Neutrophil (primary cell): Measurements from ENCODE around the gene CCNE1.

Experiments used
- H3K27ac ChIP-seq: fragments of 200-600 bp; sonication (generic); 2 replicates; pipeline ENCODE4 v1.5.1; 2016; ENCODE audit warnings: mild to moderate bottlenecking, moderate library complexity
- H3K27me3 ChIP-seq: fragments of 200-600 bp; sonication (generic); 2 replicates; pipeline ENCODE4 v1.6.0; 2016; ENCODE audit warnings: mild to moderate bottlenecking
- H3K36me3 ChIP-seq: fragments of 200-600 bp; sonication (generic); 2 replicates; pipeline ENCODE4 v1.5.1; 2017
- H3K4me1 ChIP-seq, 2 experiments: fragments of 200-600 bp in 1 of 2; sonication (generic) in 1 of 2; 1 replicate in 1 of 2; 2 replicates in 1 of 2; pipeline versions ENCODE4 v1.5.1 to v1.6.1; 2013 to 2016; ENCODE audit warnings: low read depth in 1 of 2, low read length in 1 of 2, mild to moderate bottlenecking in 1 of 2, moderate library complexity in 1 of 2; ENCODE audit not compliant: control insufficient read depth in 1 of 2, insufficient read depth in 1 of 2
- H3K4me3 ChIP-seq, 2 experiments: fragments of 200-600 bp in 1 of 2; sonication (generic) in 1 of 2; 1 replicate in 1 of 2; 2 replicates in 1 of 2; pipeline ENCODE4 v1.5.1; 2013 to 2016; ENCODE audit warnings: low read depth in 1 of 2, low read length in 1 of 2, mild to moderate bottlenecking in 1 of 2, moderate library complexity in 1 of 2
- H3K9me3 ChIP-seq: fragments of 200-600 bp; sonication (generic); 2 replicates; pipeline ENCODE4 v1.5.1; 2016
- CTCF ChIP-seq: fragments of 200-600 bp; sonication (generic); IDR thresholded peaks from 2 replicates; pipeline ENCODE4 v1.5.1; 2016; ENCODE audit warnings: antibody characterized with exemption

Gene CCNE1

DNA sequence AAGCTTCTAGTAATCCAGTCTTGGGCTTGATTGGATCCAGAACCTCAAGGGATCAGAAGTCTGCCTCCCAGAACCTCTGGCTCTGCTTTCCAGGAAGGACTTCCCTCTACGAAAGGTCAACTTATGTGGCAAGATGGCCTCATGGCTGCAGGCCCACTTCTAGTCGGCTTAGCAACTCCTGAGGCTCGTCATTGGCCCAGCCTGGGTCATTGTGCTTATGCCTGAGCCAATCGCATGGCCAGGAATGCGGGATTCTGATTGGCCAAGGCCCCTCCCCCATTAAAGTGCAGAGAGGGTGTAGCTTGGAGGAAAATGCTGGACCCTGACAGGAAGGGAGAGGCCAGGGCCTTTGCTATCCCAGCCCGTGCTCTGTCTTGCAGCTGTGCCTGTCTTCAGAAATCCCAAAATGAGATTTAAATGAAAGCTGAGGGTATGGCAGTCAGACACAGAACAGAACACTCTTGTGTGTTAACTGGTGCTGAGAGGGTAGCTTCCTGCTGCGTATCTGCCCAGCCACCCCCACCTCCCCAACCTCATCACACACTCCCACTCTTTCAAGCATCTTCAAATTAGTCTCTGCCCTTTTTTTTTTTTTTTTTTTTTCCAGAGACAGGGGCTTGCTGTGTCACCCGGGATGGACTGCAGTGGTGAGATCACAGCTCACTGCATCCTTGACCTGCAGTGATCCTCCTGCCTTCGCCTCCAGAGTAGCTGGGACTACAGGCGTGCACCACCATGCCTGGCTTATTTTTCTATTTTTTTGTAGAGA, 5.5 kb upstream of the CCNE1 start:
- no peak for TF ChIP-seq CTCF
- H3K4me1 ChIP-seq, result peaks cover 3 to 5% of the 10 kb centered on the region in 2 experiments
- H3K36me3 ChIP-seq, result no peaks in the 10 kb centered on the region
- no peak overlapping the region for H3K27ac ChIP-seq
- H3K4me3 ChIP-seq, result no peak overlapping the region
- no peaks in the 10 kb centered on the region for H3K9me3 ChIP-seq
- H3K27me3 ChIP-seq, result no peaks in the 10 kb centered on the region

GRCh38 chr19:29807178-29807577, 4.6 kb upstream of the CCNE1 start:
- H3K27me3 ChIP-seq, result no peaks in the 10 kb centered on the region
- peaks cover 3 to 6% of the 10 kb centered on the region in 2 experiments for H3K4me1 ChIP-seq
- H3K9me3 ChIP-seq, result no peaks in the 10 kb centered on the region
- H3K4me3 ChIP-seq, result no peak overlapping the region
- no peaks in the 10 kb centered on the region for H3K36me3 ChIP-seq
- no peak for TF ChIP-seq CTCF
- H3K27ac ChIP-seq, result no peak overlapping the region

- no peak overlapping the region for H3K4me3 ChIP-seq
- H3K27me3 ChIP-seq, result peaks cover 7% of the 10 kb centered on the region
- H3K4me1 ChIP-seq, result peaks cover 7 to 12% of the 10 kb centered on the region in 2 experiments
- H3K27ac ChIP-seq, result no peak overlapping the region
- TF ChIP-seq CTCF, result no peak
- H3K36me3 ChIP-seq, result no peaks in the 10 kb centered on the region
- no peaks in the 10 kb centered on the region for H3K9me3 ChIP-seq
Observed at GRCh38 chr19:29807870-29808405, 3.9 kb upstream of the CCNE1 start.

DNA sequence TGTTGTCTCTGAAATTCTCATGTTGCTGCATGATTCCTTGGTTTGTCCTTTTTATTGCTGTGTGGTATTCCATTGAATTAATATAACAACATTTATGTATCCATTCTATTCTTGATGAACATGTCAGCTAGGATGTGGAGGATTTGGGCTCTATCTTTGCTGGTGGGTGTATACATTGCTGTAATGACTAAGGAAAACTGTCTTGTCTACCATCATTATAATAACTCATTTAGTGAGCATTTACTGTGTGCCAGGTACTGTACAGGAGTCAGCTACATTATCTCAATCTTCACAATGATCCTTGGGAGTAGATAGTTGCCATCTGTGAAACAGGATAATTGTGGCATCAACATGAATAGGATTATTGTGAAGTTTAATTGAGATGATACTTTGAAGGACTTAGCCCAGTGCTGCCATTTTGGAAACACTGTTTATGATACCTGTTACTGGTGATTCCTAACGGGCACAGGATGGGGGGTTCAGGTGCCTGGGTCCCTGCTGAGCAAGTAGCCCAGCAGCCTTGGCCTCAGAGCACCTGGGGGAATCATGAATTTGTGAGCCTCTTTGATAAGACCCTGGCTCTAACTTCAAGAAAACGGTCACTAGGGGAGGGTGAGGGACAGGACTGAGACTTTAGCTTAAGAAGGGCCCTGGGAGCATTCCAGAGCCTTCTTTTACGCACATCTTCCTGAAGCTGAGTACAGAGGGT, 1.8 kb upstream of the CCNE1 start:
- Histone ChIP-seq H3K4me1 (peaks cover 7 to 12% of the 10 kb centered on the region in 2 experiments), H3K36me3 (no peaks in the 10 kb centered on the region), H3K27me3 (peaks cover 12% of the 10 kb centered on the region), H3K9me3 (no peaks in the 10 kb centered on the region), H3K4me3 (no peak overlapping the region), H3K27ac (peak overlapping the region; percentile 15)
- no peak for TF ChIP-seq CTCF

GRCh38 chr19:29810504-29810871, 1.3 kb upstream of the CCNE1 start:
- Histone ChIP-seq H3K36me3 (no peaks in the 10 kb centered on the region), H3K27me3 (peaks cover 12% of the 10 kb centered on the region), H3K27ac (peak overlapping the region; percentile 15), H3K4me1 (peaks cover 7 to 12% of the 10 kb centered on the region in 2 experiments), H3K4me3 (no peak overlapping the region), H3K9me3 (no peaks in the 10 kb centered on the region)
- no peak for TF ChIP-seq CTCF
